H1 (cell line): Measurements from ENCODE around the gene AKR1C8. TPM values are rescaled to one million over a fixed set of nuclear protein-coding genes. Genes with fewer than 3 reads are reported as not detected.

Experiments
- CTCF ChIA-PET: fragments of 300-600 bp; sonication (Branson Sonifier 250); formaldehyde crosslinking; loops from one replicate; lab custom pipeline; 2021; ENCODE audit not compliant: partially characterized antibody; lab: Charles Lee
- POLR2A ChIA-PET: fragments of 300-600 bp; sonication (Branson Sonifier 250); formaldehyde crosslinking; loops from one replicate; lab custom pipeline; 2021; ENCODE audit warnings: inconsistent platforms; ENCODE audit not compliant: partially characterized antibody; lab: Charles Lee
- DNase-seq, 2 experiments: peaks; one replicate each; pipeline versions ENCODE4 v3.0.0 to v3.0.0-alpha.2; 2010 to 2022; ENCODE audit warnings: low spot score in 2 of 2, low read depth in 1 of 2, mixed read lengths in 1 of 2
- FAIRE-seq: peaks from 2 replicates; lab custom pipeline; 2011; peaks lifted over from hg19 to GRCh38; lab: Jason Lieb, UNC
- H2AFZ ChIP-seq: 2 replicates; pipeline ENCODE4 v1.8.1; 2012; ENCODE audit warnings: low read length, inconsistent platforms
- H2AK5ac ChIP-seq: 2 replicates; pipeline ENCODE4 v1.6.1; 2013; ENCODE audit warnings: low read depth, low read length
- H2BK120ac ChIP-seq: replicated peaks from 2 replicates; pipeline ENCODE3; 2013; ENCODE audit warnings: low read depth, low read length, inconsistent platforms
- H2BK12ac ChIP-seq: 2 replicates; pipeline ENCODE4 v1.6.1; 2013; ENCODE audit warnings: low read depth, low read length
- H2BK15ac ChIP-seq: 2 replicates; pipeline ENCODE4 v1.6.1; 2013; ENCODE audit warnings: low read length
- H2BK20ac ChIP-seq: 2 replicates; pipeline ENCODE4 v1.6.1; 2013; ENCODE audit warnings: low read length
- H2BK5ac ChIP-seq: 2 replicates; pipeline ENCODE4 v1.6.1; 2013; ENCODE audit warnings: low read depth, low read length
- H3K14ac ChIP-seq: 2 replicates; pipeline ENCODE4 v1.6.1; 2013; ENCODE audit warnings: inconsistent platforms; ENCODE audit not compliant: insufficient read length
- H3K18ac ChIP-seq: 2 replicates; pipeline ENCODE4 v1.6.1; 2013; ENCODE audit warnings: low read length; ENCODE audit errors: extremely low read depth
- H3K23ac ChIP-seq: 2 replicates; pipeline ENCODE4 v1.6.1; 2013; ENCODE audit warnings: inconsistent platforms; ENCODE audit not compliant: insufficient read length
- H3K23me2 ChIP-seq: 2 replicates; pipeline ENCODE4 v1.6.1; 2013; ENCODE audit warnings: low read depth, low read length
- H3K27ac ChIP-seq: 2 replicates; pipeline ENCODE4 v1.6.1; 2011; ENCODE audit warnings: low read depth, low read length, inconsistent platforms
- H3K27me3 ChIP-seq, 4 experiments: replicated peaks in 1 of 4; 1 replicate in 1 of 4; 2 replicates in 3 of 4; pipeline versions ENCODE4 v1.6.1 to v1.8.1; 2011 to 2013; ENCODE audit warnings: low read length in 3 of 4, mild to moderate bottlenecking in 3 of 4, inconsistent platforms in 2 of 4, mixed read lengths in 2 of 4, moderate library complexity in 1 of 4; ENCODE audit not compliant: control insufficient read depth in 3 of 4, insufficient read depth in 3 of 4; ENCODE audit errors: extremely low read depth in 1 of 4
- H3K36me3 ChIP-seq, 4 experiments: 2 replicates each; pipeline versions ENCODE4 v1.6.1 to v1.8.1; 2011 to 2013; ENCODE audit warnings: mild to moderate bottlenecking in 4 of 4, low read length in 3 of 4, moderate library complexity in 2 of 4, control low read depth in 1 of 4, inconsistent platforms in 1 of 4; ENCODE audit not compliant: insufficient read depth in 4 of 4, control insufficient read depth in 2 of 4
- H3K4ac ChIP-seq: replicated peaks from 2 replicates; pipeline ENCODE3; 2013; ENCODE audit warnings: low read length, low read depth, mixed read lengths, inconsistent platforms; ENCODE audit not compliant: insufficient read length
- H3K4me1 ChIP-seq, 4 experiments: replicated peaks in 1 of 4; 1 replicate in 1 of 4; 2 replicates in 3 of 4; pipeline versions ENCODE4 v1.6.1 to v1.8.1; 2011 to 2013; ENCODE audit warnings: low read length in 3 of 4, inconsistent platforms in 2 of 4, mixed read lengths in 1 of 4; ENCODE audit not compliant: insufficient read depth in 4 of 4, control insufficient read depth in 3 of 4
- H3K4me2 ChIP-seq, 2 experiments: 2 replicates each; pipeline versions ENCODE4 v1.6.1 to v1.8.1; 2011 to 2013; ENCODE audit warnings: low read depth in 2 of 2, low read length in 2 of 2, control low read depth in 1 of 2, inconsistent platforms in 1 of 2, mild to moderate bottlenecking in 1 of 2; ENCODE audit not compliant: insufficient read depth in 1 of 2
- H3K4me3 ChIP-seq, 4 experiments: fragments of 200-600, 300-600 bp in 1 of 4; sonication (generic), shearing (Covaris generic), sonication (Bioruptor Twin) in 1 of 4; 2 replicates each; pipeline versions ENCODE4 v1.5.1 to v1.8.1; 2011 to 2016; ENCODE audit warnings: low read length in 4 of 4, low read depth in 3 of 4, control low read depth in 2 of 4, inconsistent platforms in 2 of 4, mild to moderate bottlenecking in 2 of 4, mixed read lengths in 1 of 4, moderate library complexity in 1 of 4; ENCODE audit not compliant: insufficient read depth in 2 of 4; ENCODE audit errors: extremely low read depth in 1 of 4
- H3K56ac ChIP-seq: replicated peaks from 2 replicates; pipeline ENCODE3; 2013; ENCODE audit warnings: low read depth, mild to moderate bottlenecking, mixed read lengths, low read length, inconsistent platforms; ENCODE audit not compliant: insufficient read length
- H3K79me1 ChIP-seq: 2 replicates; pipeline ENCODE4 v1.6.1; 2013; ENCODE audit warnings: low read depth, low read length, control low read depth
- H3K79me2 ChIP-seq, 2 experiments: 2 replicates each; pipeline versions ENCODE4 v1.6.1 to v1.8.1; 2012 to 2013; ENCODE audit warnings: low read length in 2 of 2, mild to moderate bottlenecking in 2 of 2, inconsistent platforms in 1 of 2; ENCODE audit not compliant: insufficient read depth in 2 of 2, control insufficient read depth in 1 of 2
- H3K9ac ChIP-seq, 4 experiments: replicated peaks in 1 of 4; 1 replicate in 1 of 4; 2 replicates in 3 of 4; pipeline versions ENCODE4 v1.6.1 to v1.8.1; 2011 to 2013; ENCODE audit warnings: low read depth in 3 of 4, low read length in 3 of 4, control low read depth in 2 of 4, mild to moderate bottlenecking in 2 of 4, moderate library complexity in 2 of 4, inconsistent platforms in 1 of 4; ENCODE audit errors: extremely low read depth in 1 of 4
- H3K9me3 ChIP-seq, 2 experiments: 2 replicates each; pipeline versions ENCODE4 v1.6.1 to v1.8.1; 2012 to 2013; ENCODE audit warnings: mild to moderate bottlenecking in 2 of 2, moderate library complexity in 2 of 2, control low read depth in 1 of 2, inconsistent platforms in 1 of 2, low read depth in 1 of 2, low read length in 1 of 2, mixed read lengths in 1 of 2; ENCODE audit not compliant: insufficient read depth in 2 of 2
- H4K20me1 ChIP-seq, 2 experiments: replicated peaks in 1 of 2; 2 replicates each; pipeline versions ENCODE3 to v1.8.1; 2011 to 2013; ENCODE audit warnings: inconsistent platforms in 2 of 2, low read length in 2 of 2, mild to moderate bottlenecking in 1 of 2; ENCODE audit not compliant: insufficient read depth in 2 of 2, control insufficient read depth in 1 of 2
- H4K5ac ChIP-seq: 2 replicates; pipeline ENCODE4 v1.6.1; 2013; ENCODE audit warnings: low read length, low read depth, mixed read lengths, inconsistent platforms; ENCODE audit not compliant: insufficient read length
- H4K8ac ChIP-seq: 2 replicates; pipeline ENCODE4 v1.8.0; 2013; ENCODE audit warnings: mild to moderate bottlenecking, moderate library complexity, low read length, inconsistent platforms; ENCODE audit not compliant: insufficient read depth; ENCODE audit errors: extremely low read depth
- H4K91ac ChIP-seq: replicated peaks from 2 replicates; pipeline ENCODE3; 2013; ENCODE audit warnings: low read length, mixed read lengths, inconsistent platforms; ENCODE audit not compliant: insufficient read length
- BRCA1 ChIP-seq: IDR thresholded peaks from 2 replicates; pipeline ENCODE4 v1.6.1; 2012; ENCODE audit warnings: low read depth, low read length, improper control_type of control experiment
- CHD1 ChIP-seq: IDR thresholded peaks from 2 replicates; pipeline ENCODE4 v1.6.1; 2012; ENCODE audit warnings: low read depth, low read length, improper control_type of control experiment
- CHD2 ChIP-seq: IDR thresholded peaks from 2 replicates; pipeline ENCODE4 v1.6.1; 2012; ENCODE audit warnings: low read length, improper control_type of control experiment
- CREB1 ChIP-seq: IDR thresholded peaks from 2 replicates; pipeline ENCODE4 v1.6.1; 2012; ENCODE audit warnings: inconsistent platforms
- EZH2 ChIP-seq: fragments of 200-600 bp; sonication (generic); IDR thresholded peaks from 2 replicates; pipeline ENCODE4 v1.7.1; 2012; ENCODE audit warnings: low read depth, mild to moderate bottlenecking, moderate library complexity, low read length, inconsistent platforms; ENCODE audit not compliant: severe bottlenecking
- GTF2F1 ChIP-seq: IDR thresholded peaks from 2 replicates; pipeline ENCODE4 v1.6.1; 2012; ENCODE audit warnings: low read depth, low read length, improper control_type of control experiment, borderline replicate concordance
- JUND ChIP-seq: IDR thresholded peaks from 2 replicates; pipeline ENCODE4 v1.6.1; 2011; ENCODE audit warnings: mild to moderate bottlenecking, improper control_type of control experiment, low read length
- KDM4A ChIP-seq: IDR thresholded peaks from one replicate; pipeline ENCODE4 v1.7.1; 2012; ENCODE audit warnings: low read depth, mild to moderate bottlenecking, moderate library complexity, low read length, inconsistent platforms; ENCODE audit not compliant: severe bottlenecking
- KDM5A ChIP-seq: fragments of 200-600 bp; IDR thresholded peaks from 2 replicates; pipeline ENCODE4 v1.7.1; 2012; ENCODE audit warnings: mild to moderate bottlenecking, low read length, inconsistent platforms, mixed read lengths
- POLR2AphosphoS5 ChIP-seq: IDR thresholded peaks from 2 replicates; pipeline ENCODE4 v1.6.1; 2011; ENCODE audit warnings: low read depth, low read length
- RAD21 ChIP-seq, 2 experiments: IDR thresholded peaks in 1 of 2; conservative IDR thresholded peaks in 1 of 2; 2 replicates each; pipeline ENCODE4 v1.6.1; 2011; ENCODE audit warnings: low read depth in 2 of 2, low read length in 2 of 2, improper control_type of control experiment in 1 of 2, inconsistent platforms in 1 of 2, mild to moderate bottlenecking in 1 of 2, moderate library complexity in 1 of 2
- SIRT6 ChIP-seq: IDR thresholded peaks from one replicate; pipeline ENCODE4 v1.7.1; 2012; ENCODE audit warnings: low read length, inconsistent platforms
- SRF ChIP-seq: IDR thresholded peaks from 2 replicates; pipeline ENCODE4 v1.6.1; 2011; ENCODE audit warnings: mild to moderate bottlenecking, low read depth, low read length, moderate library complexity
- SUZ12 ChIP-seq: fragments of 200-600 bp; sonication (generic); IDR thresholded peaks from 2 replicates; pipeline ENCODE4 v1.6.1; 2012; ENCODE audit warnings: mild to moderate bottlenecking, inconsistent platforms, low read length, moderate library complexity, mixed read lengths
- WGBS, 2 experiments: shearing (Covaris generic) in 1 of 2; methylation state at CpG; one replicate each; pipeline versions ENCODE4 v1.1.6 to v1.1.7; 2013 to 2015; ENCODE audit warnings: low lambda C conversion rate in 2 of 2, mixed read lengths in 2 of 2, inconsistent platforms in 1 of 2, low coverage in 1 of 2, missing lambda C conversion rate in 1 of 2; ENCODE audit not compliant: insufficient replicate concordance in 2 of 2, insufficient coverage in 1 of 2, insufficient read length in 1 of 2; ENCODE audit errors: extremely low coverage in 1 of 2, missing lambda C conversion rate in 1 of 2; 5-methylcytosine and 5-hydroxymethylcytosine counted together
- polyA plus RNA-seq, 7 experiments: library from polyadenylated mRNA; depleted of rRNA in 3 of 7; stranded (reverse) in 5 of 7; unstranded in 2 of 7; fragments of >200 nt in 5 of 7; fragments of 200-250 nt in 2 of 7; gene quantifications; 1 replicate in 5 of 7; 2 replicates in 1 of 7; 4 replicates in 1 of 7; pipeline versions ENCODE4 v1.2.1 to v1.2.3, GENCODE V29; 2011 to 2013; ENCODE audit warnings: missing spikeins in 2 of 7, mixed read lengths in 2 of 7
- total RNA-seq: library from RNA; stranded (reverse); fragmentation: NEBNext Ultra II Directional; extraction: Animal tissue kit (Norgen Biotek cat#: 25700); gene quantifications from 2 replicates; pipeline ENCODE4 v1.2.1, GENCODE V29; 2021
- TF ChIP-seq, protein P1 (sequence below): IDR thresholded peaks from 2 replicates; pipeline ENCODE4 v1.6.1; 2011; ENCODE audit warnings: low read depth, mild to moderate bottlenecking, low read length; ENCODE audit not compliant: insufficient read depth

Gene AKR1C8
- total and polyA plus RNA-seq, 2 of the 8 experiments (the other 6 are each of a cell fraction or from before 2014, with no cell fraction given): not detected

DNA sequence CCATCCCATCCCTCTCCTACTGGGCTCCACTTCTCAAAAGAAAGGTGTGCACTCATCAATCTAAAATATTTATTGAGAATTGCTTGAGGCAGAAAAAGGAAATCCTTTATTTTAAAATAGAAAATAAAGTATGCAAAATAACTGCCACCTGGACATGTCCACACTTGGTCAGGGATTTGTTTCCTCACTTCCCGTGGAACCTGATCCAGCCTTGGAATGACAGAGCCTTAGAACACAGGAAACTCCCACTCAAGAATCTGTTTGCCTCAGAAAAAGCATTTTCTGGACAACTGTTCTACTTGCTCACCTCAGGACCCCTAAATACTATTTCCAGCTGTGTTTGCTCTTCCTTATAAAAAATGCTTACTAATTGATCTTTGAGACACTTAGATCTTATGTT lies 29.0 kb downstream of the AKR1C8 start:
- Histone ChIP-seq H4K20me1 (no peaks in the 10 kb centered on the region), H4K91ac (no peak overlapping the region), H2BK12ac (no peak overlapping the region), H2BK20ac (no peak overlapping the region), H3K79me1 (no peaks in the 10 kb centered on the region), H3K23me2 (no peaks in the 10 kb centered on the region), H3K79me2 (no peaks in the 10 kb centered on the region), H3K27ac (no peak overlapping the region), H2BK5ac (no peak overlapping the region), H3K27me3 (no peaks in the 10 kb centered on the region), H3K9me3 (peaks cover 33 to 46% of the 10 kb centered on the region in 2 experiments; a peak in 3 of 4 replicates), H2BK120ac (no peak overlapping the region), H3K4ac (no peak overlapping the region), H3K18ac (no peak overlapping the region), H3K14ac (no peak overlapping the region), H3K36me3 (no peaks in the 10 kb centered on the region), H2BK15ac (no peak overlapping the region), H2AK5ac (no peak overlapping the region), H4K8ac (no peak overlapping the region), H3K23ac (no peak overlapping the region), H3K4me2 (no peak overlapping the region), H3K56ac (no peak overlapping the region), H3K9ac (no peak overlapping the region), H3K4me3 (no peak overlapping the region), H2AFZ (no peak overlapping the region), H3K4me1 (no peaks in the 10 kb centered on the region), H4K5ac (no peak overlapping the region)
- no peak for DNase-seq
- ChIA-PET POLR2A (no interaction called here), CTCF (no interaction called here)
- FAIRE-seq: no peak
- WGBS, 2 experiments: 68% methylated on average over 1 of the region's 1 CpG; no CpG with 5 or more reads in 1 of the 2 experiments
- no peak for TF ChIP-seq CREB1
- no peak for TF ChIP-seq EZH2
- TF ChIP-seq KDM5A: no peak
- no peak for TF ChIP-seq BRCA1
- TF ChIP-seq JUND: no peak
- TF ChIP-seq, protein P1, sequence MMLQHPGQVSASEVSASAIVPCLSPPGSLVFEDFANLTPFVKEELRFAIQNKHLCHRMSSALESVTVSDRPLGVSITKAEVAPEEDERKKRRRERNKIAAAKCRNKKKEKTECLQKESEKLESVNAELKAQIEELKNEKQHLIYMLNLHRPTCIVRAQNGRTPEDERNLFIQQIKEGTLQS: no peak
- TF ChIP-seq KDM4A: no peak
- TF ChIP-seq SRF: no peak
- TF ChIP-seq RAD21 (IDR thresholded peaks at IDR 0.05 in 1 of 2, conservative IDR thresholded peaks at IDR 0.05 in 1 of 2; ENCODE audit: low read depth in 2 of 2, low read length in 2 of 2): no peak
- TF ChIP-seq SUZ12: no peak
- no peak for TF ChIP-seq CHD2
- TF ChIP-seq SIRT6: no peak
- TF ChIP-seq CHD1: no peak
- no peak for TF ChIP-seq GTF2F1
- TF ChIP-seq POLR2AphosphoS5: no peak
